ENCODE measurements around the gene TSNAXIP1.
"Not testable (repeated sequence)": the region's sequence is repeated elsewhere in the genome, so short reads cannot be mapped to it uniquely, and the experiment has no call there.

The TSNAXIP1 gene

DNA sequence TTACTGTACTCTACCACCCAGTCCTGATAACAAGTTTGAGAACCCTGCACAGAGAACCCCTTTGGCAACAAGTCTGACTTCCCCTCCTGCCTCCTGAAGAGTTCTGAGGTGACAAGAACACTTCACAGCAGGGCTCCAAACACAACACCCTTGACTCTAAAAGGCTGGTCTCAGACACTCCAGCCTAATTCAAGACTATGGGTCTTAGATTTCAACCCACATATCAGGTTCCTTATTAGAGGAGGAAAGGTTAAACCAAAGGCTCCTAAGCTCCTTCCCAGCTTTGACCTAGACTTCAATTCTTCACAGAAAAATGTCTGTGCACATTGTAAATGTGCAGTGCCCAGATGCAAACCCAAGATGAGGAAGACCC, 23.4 kb upstream of the TSNAXIP1 start:
- no peak for DNase-seq (ENCODE audit: low read depth)

GRCh38 chr16:67786491-67786890, 20.2 kb upstream of the TSNAXIP1 start:
- DNase-seq (ENCODE audit: low read depth), result no peak

- no peak for DNase-seq (ENCODE audit: low read depth)
These were observed 16.6 kb upstream of the TSNAXIP1 start for GRCh38 chr16:67790071-67790470.

DNA sequence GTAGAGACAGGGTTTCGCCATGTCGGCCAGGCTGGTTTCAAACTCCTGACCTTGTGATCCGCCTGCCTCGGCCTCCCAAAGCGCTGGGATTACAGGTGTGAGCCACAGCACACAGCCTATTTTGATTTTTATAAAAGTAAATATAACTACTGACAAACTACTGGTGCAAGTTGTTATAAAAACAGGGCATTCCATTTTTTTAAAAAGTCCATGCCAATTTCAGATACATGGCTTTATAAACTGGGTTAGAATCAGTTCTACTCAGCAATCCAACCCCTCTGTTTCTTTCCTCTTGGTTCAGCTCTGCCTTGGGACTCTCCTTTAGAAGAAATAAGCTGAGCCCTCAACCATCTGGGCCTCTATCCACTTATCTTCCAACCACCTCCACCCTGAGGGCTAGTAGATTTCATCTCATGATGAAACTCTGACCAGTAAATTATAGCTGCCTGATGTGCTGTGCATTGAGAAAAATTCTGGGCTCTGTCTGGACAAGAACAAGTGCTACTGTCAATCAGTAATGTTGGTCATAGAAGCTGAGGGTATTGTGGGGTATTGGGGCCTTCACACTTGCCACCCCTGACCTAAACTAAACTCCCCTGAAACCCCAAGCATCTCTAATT, 10.5 kb upstream of the TSNAXIP1 start:
- DNase-seq (ENCODE audit: low read depth), result no peak

DNA sequence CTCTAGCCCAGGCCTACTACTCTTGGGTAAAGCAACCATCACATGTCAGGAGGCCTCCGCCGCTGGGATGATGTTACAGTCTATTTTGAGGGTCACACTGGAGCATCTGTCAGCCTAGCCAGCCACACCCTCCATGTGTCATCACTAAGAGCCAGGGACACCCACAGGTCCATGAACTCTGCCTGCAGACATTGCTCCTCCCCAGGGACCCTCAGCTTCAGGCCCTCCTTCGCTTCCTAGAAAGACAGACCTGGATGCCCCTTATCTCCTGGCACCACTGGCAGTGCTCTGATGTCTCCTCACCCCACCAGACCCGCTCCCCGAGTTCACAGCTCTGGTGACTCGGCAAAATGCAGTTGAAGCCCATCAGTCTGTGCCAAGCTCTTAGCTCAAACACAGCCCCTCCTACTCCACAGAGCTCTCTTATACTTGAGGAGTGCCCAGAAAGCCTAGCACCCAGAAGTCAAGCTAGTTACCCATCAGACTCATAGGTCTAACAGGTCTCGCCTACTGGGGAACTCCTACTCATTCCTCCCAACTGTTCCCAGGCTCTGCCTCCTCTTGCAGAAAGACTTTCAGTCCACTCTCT, 6.3 kb upstream of the TSNAXIP1 start:
- no peak for DNase-seq (ENCODE audit: low read depth)

DNA sequence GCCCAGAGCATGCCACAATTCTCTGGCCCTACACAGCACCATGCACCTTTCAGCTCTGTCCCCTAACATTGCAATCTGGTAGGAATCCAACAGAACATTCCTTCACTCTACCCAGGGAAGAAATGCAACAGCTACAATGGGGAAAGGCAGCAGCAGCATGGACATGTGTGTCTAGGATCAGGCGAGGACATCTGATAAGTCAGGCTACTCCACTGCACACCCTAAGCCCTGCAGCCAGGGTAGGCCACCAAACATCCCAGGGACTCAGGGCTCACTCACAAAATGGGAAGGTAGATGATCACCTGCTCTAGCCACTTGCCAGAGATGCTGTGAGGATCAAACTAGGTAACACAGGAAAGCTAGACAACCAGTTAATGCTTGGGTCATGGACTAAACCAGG, 5.4 kb upstream of the TSNAXIP1 start:
- DNase-seq (ENCODE audit: low read depth), result no peak

GRCh38 chr16:67801883-67802282, 4.8 kb upstream of the TSNAXIP1 start:
- DNase-seq (ENCODE audit: low read depth), result no peak

DNA sequence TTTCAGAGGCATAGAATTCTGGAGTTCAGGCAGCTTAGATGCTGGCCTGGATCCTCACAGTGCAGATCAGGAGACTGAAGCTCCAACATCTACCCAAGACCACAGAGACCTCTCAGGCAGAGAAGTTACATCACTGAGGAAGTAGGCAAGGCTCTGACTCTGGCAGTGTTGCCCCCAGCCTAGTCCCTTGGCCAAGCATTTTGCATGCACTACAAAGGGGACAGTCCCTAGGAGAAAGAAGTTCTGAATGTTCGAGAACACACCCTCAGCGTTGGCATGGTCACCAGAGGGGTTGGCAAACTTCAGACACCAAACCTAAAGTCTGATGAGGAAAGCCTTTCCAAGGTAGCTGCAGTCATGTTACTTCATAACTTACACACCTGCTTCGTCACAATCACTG, 2.8 kb upstream of the TSNAXIP1 start:
- DNase-seq (ENCODE audit: low read depth), result no peak

DNA sequence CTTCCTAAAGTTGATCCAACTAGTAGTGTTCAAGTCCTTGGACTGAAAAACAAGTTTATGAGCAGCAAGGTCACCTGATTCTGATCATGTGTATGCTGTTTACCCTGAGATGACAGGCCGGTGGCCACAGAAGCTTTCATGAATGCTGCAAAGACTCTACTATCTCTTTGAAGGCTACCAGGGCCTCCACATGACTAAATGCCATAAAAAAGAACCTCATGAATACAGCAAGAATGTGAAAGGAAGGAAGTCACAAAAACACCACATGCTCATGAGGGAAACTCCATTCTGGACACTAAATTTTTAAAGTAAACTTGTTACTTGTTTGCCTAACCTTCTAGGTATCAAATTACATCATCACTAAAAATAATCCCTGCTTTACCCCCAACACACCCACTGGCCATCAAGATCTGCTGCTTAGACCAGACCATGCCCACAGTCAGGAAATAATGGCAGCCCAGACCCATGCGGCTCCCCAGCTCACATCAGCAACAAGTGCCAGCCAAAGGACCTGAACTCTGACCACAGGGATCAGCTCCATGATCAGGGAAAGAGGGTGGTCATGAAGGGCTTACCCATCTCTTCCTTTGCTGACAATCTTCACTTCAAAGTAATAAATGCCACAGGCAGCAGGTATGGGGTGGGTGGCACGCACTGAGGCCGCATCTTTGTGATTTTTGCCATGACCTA, 1.7 kb upstream of the TSNAXIP1 start:
- DNase-seq (ENCODE audit: low read depth), result no peak

- DNase-seq (ENCODE audit: low read depth), result no peak
These were observed 816 bp upstream of the TSNAXIP1 start for GRCh38 chr16:67805718-67806427.

- no peak for DNase-seq (ENCODE audit: low read depth)
These were observed 526 bp downstream of the TSNAXIP1 start for GRCh38 chr16:67807148-67807682.

DNA sequence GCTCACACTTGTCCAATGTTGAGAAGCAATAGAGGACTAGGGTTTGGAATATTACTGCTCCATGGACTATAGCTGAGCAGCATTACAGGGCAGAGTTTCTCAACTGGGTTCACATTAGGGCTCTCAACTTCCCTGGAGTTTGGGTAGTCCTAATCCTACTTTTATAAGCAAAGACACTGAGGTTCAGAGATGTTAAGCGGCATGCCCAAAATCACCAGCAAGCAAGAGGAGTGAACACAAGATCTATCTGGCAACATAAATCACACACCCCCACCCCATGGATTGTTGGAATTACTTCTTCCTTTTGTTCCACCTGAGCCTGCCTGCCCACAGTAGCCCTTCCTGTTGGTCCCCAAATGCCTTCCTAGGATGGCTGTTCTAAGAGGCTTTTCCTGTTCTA, 5.2 kb downstream of the TSNAXIP1 start:
- DNase-seq (ENCODE audit: low read depth), result no peak

DNA sequence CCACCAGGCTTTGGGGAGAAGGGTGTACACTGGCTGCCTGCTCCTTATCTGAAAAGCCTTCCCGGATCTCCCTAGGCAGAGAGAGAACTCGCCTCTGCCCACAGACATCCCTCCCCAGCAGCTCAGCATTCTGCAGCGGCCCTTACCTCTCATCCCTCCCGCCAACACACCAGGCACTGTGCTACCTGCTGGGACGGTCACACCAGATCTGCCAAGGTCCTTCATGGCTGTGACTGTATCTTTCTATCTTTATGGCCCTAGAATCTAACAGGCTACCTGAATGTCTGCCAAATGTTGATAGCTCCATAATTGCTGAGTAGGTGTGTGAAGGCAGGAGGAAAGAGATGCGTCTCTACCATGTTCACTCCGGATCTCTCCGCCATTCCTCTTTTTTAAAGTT, 7.9 kb downstream of the TSNAXIP1 start:
- DNase-seq (ENCODE audit: low read depth), result no peak

- DNase-seq (ENCODE audit: low read depth), result no peak
These were observed 14.0 kb downstream of the TSNAXIP1 start for GRCh38 chr16:67820608-67821259.

GRCh38 chr16:67822511-67822910, 15.8 kb downstream of the TSNAXIP1 start:
- DNase-seq (ENCODE audit: low read depth), result no peak

GRCh38 chr16:67825119-67825518, 18.4 kb downstream of the TSNAXIP1 start:
- DNase-seq (ENCODE audit: low read depth), result no peak

- no peak for DNase-seq (ENCODE audit: low read depth)
These were observed 19.2 kb downstream of the TSNAXIP1 start for GRCh38 chr16:67825906-67826305.

DNA sequence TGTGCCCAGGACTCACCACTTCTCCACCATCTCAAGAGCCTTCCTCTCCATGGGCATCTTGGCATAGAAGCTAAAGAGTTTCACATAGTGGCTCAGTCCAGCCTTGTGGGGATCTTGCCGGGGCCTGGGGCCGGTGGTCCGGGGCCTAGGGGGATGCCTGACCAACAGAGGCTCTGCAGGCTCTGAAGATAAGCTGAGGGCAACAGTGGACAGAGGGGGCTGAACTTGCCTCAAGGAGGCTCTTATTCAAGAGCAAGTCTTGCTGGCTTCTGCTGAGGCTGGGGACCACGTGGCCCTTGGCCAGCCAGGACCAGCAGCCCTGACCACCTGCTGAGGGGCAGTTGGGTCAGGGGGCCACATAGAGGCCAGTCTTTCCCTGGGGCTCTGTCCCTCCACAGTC, 22.0 kb downstream of the TSNAXIP1 start:
- no peak for DNase-seq (ENCODE audit: low read depth)

- DNase-seq (ENCODE audit: low read depth), result no peak
These were observed 26.3 kb downstream of the TSNAXIP1 start for GRCh38 chr16:67833030-67833414.

DNA sequence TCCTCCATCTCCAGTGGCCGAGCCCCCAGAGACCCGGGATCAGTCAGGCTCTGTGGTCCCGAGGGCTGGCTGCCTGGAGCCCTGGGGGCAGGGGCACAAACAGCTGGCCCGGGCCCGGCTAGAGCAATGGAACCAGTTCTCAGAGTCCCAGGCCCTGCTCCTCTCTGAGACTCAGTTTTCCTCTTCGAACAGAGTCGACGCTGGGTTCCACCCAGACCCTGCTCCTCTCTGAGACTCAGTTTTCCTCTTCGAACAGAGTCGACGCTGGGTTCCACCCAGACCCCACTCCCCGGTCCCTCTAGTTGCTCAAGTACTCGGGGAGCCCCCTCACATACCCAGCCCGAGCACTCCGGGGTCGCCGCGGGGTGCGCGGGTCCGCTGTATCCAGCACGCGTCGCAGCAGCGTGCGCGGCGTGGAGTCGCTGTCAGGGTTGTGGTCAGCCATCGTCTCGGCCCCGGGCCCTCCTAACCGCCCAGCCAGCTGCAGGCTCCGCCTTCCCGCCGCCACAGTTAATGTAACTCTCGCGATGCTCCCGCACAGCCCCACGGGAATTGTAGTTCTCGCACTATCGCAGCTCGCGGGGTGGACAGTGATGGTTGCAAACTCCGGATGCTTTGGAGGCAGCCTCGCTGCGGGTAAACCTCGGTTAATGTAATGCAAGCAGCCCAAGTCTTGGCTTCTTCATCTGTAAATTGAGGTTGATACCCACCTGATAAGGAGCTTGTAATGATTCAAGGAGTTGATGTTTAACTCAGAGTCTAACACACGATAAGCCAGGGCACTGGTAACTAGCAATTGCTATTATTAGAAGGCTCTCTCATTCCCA, 26.9 kb downstream of the TSNAXIP1 start:
- DNase-seq (ENCODE audit: low read depth), result no peak

DNA sequence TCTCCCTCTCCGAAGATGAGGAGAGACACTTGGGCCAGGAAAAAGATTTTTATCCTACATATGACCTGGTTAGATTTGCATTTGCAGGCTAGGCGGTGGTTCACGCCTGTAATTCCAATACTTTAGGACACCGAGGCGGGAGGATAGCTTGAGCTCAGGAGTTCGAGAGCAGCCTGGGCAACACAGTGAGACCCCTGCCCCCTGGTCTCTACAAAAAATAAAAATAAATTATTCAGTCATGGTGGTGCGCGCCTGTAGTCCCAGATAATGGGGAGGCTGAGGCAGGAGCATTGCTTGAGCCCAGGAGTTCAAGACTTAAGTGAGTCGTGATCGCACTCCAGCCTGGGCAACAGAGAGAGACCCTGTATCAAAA, 27.5 kb downstream of the TSNAXIP1 start:
- DNase-seq (ENCODE audit: low read depth), result no peak

GRCh38 chr16:67837190-67837589, 30.5 kb downstream of the TSNAXIP1 start:
- not testable (repeated sequence) for DNase-seq (ENCODE audit: low read depth)
